AG04450 (cell line): ENCODE results near the gene CNBD2. TPM values are rescaled to one million over a fixed set of nuclear protein-coding genes. Genes with fewer than 3 reads are reported as not detected.

Source experiments
- CTCF ChIA-PET: fragments of 300-600, 350-600 bp; formaldehyde crosslinking; extraction: SDS; loops from one replicate; lab custom pipeline; 2022; ENCODE audit warnings: antibody characterized with exemption, inconsistent platforms; lab: Charles Lee
- POLR2A ChIA-PET: fragments of 350-600 bp; formaldehyde crosslinking; extraction: SDS; loops from one replicate; lab custom pipeline; 2021; ENCODE audit warnings: antibody characterized with exemption, inconsistent platforms; lab: Yijun Ruan, JAX
- DNase-seq: peaks from one replicate; pipeline ENCODE4 v3.0.0-alpha.2; 2011; ENCODE audit warnings: low read depth, low spot score
- H3K27ac ChIP-seq: one replicate; pipeline ENCODE4 v1.5.1; 2012; ENCODE audit warnings: low read depth, low read length, control low read depth
- H3K27me3 ChIP-seq: one replicate; pipeline ENCODE4 v1.6.0; 2012; ENCODE audit warnings: low read length; ENCODE audit not compliant: control insufficient read depth, insufficient read depth
- H3K4me3 ChIP-seq: 2 replicates; pipeline ENCODE4 v1.5.1; 2011; ENCODE audit warnings: mild to moderate bottlenecking, low read depth, low read length, control low read depth
- H3K9me3 ChIP-seq: 2 replicates; pipeline ENCODE4 v1.5.1; 2012; ENCODE audit warnings: low read length; ENCODE audit not compliant: control insufficient read depth, insufficient read depth
- CTCF ChIP-seq: IDR thresholded peaks from 2 replicates; pipeline ENCODE4 v1.5.1; 2011; ENCODE audit warnings: low read depth, low read length, control low read depth, inconsistent platforms
- polyA plus RNA-seq: library from polyadenylated mRNA; depleted of rRNA; stranded (reverse); fragments of >200 nt; gene quantifications from 2 replicates; pipeline ENCODE4 v1.2.3, GENCODE V29; 2011

Gene CNBD2
- polyA plus RNA-seq, 1 experiment = 1.8 TPM

GRCh38 chr20:35972462-35972861, 4.1 kb downstream of the CNBD2 start:
- no peak overlapping the region for H3K4me3 ChIP-seq
- ChIA-PET CTCF (no interaction called here), POLR2A (no interaction called here)
- H3K27me3 ChIP-seq = peaks cover 8% of the 10 kb centered on the region
- peaks cover 2% of the 10 kb centered on the region; the same call in 1 of the 2 replicates for H3K9me3 ChIP-seq
- TF ChIP-seq CTCF = no peak
- no peak overlapping the region for H3K27ac ChIP-seq
- DNase-seq = no peak

GRCh38 chr20:35974256-35974655, 5.9 kb downstream of the CNBD2 start:
- POLR2A ChIA-PET = no interaction called here

GRCh38 chr20:35975576-35976373, 7.4 kb downstream of the CNBD2 start:
- Histone ChIP-seq H3K27ac (no peak overlapping the region), H3K4me3 (no peak overlapping the region), H3K27me3 (peaks cover 14% of the 10 kb centered on the region), H3K9me3 (peaks cover 2% of the 10 kb centered on the region; the same call in 1 of the 2 replicates)
- no peak for TF ChIP-seq CTCF
- DNase-seq = no peak
- POLR2A ChIA-PET = interaction anchor here (0.6 kb wide), 1 partner anchor 360 kb away, joined by 3 read pairs; the partner anchor contains the start of gene SPAG4
- CTCF ChIA-PET = interaction anchor here (2.0 to 10.1 kb wide), 2 partner anchors 17 to 163 kb away, joined by 7 to 112 read pairs; no protein-coding TSS in a partner anchor

More at GRCh38 chr20:35974256-35974655, 5.9 kb downstream of the CNBD2 start:
- no peak for TF ChIP-seq CTCF
- H3K27me3 ChIP-seq = peaks cover 3% of the 10 kb centered on the region
- CTCF ChIA-PET = interaction anchor here (0.6 kb wide), 1 partner anchor 20 kb away, joined by 4 read pairs; no protein-coding TSS in a partner anchor
- no peak overlapping the region for H3K4me3 ChIP-seq
- no peak for DNase-seq
- peaks cover 2% of the 10 kb centered on the region; the same call in 1 of the 2 replicates for H3K9me3 ChIP-seq
- no peak overlapping the region for H3K27ac ChIP-seq

- Histone ChIP-seq H3K27me3 (peaks cover 15% of the 10 kb centered on the region), H3K9me3 (no peaks in the 10 kb centered on the region), H3K4me3 (no peak overlapping the region), H3K27ac (no peak overlapping the region)
- ChIA-PET CTCF (interaction anchor here (0.9 to 10.1 kb wide), 3 partner anchors 14 to 24 kb away, joined by 4 to 112 read pairs (median 14); partner anchors contain the start of gene SCAND1), POLR2A (no interaction called here)
- no peak for DNase-seq
- no peak for TF ChIP-seq CTCF
Observed at GRCh38 chr20:35978041-35978513, 9.7 kb downstream of the CNBD2 start.

- peaks cover 18% of the 10 kb centered on the region for H3K27me3 ChIP-seq
- no peak overlapping the region for H3K4me3 ChIP-seq
- POLR2A ChIA-PET = no interaction called here
- TF ChIP-seq CTCF = no peak
- H3K27ac ChIP-seq = no peak overlapping the region
- CTCF ChIA-PET = interaction anchor here (1.6 to 10.1 kb wide), 3 partner anchors 13 to 25 kb away, joined by 4 to 112 read pairs (median 6); partner anchors contain the start of gene SCAND1
- no peak for DNase-seq
- no peaks in the 10 kb centered on the region for H3K9me3 ChIP-seq
Observed at GRCh38 chr20:35979544-35979943, 11.2 kb downstream of the CNBD2 start.
